HG02870 (cell line): Measurements from ENCODE around the gene FGD2.
"Not testable (repeated sequence)": the region's sequence is repeated elsewhere in the genome, so short reads cannot be mapped to it uniquely, and the experiment has no call there.

Source experiments
- ATAC-seq: cut with Tn5 transposase; IDR thresholded peaks from one replicate; pipeline ENCODE4 v1.9.1; 2021; ENCODE audit warnings: mild to moderate bottlenecking, moderate library complexity; ENCODE audit not compliant: unreplicated experiment

Gene FGD2

GRCh38 chr6:37038292-37039198 is 33.1 kb downstream of the FGD2 start:
- ATAC-seq, result no peak

GRCh38 chr6:37039958-37040357 is 34.5 kb downstream of the FGD2 start:
- no peak for ATAC-seq

- ATAC-seq, result no peak
These were observed 36.1 kb downstream of the FGD2 start for GRCh38 chr6:37041521-37041920.

- ATAC-seq, result no peak
These were observed 36.7 kb downstream of the FGD2 start for GRCh38 chr6:37042150-37042549.

- not testable (repeated sequence) for ATAC-seq
These were observed 37.6 kb downstream of the FGD2 start for GRCh38 chr6:37043091-37043490.

GRCh38 chr6:37047346-37047688 is 41.9 kb downstream of the FGD2 start:
- ATAC-seq, result no peak

- ATAC-seq, result no peak
These were observed 42.4 kb downstream of the FGD2 start for GRCh38 chr6:37047689-37048402.

GRCh38 chr6:37048403-37048850 is 43.0 kb downstream of the FGD2 start:
- no peak for ATAC-seq

GRCh38 chr6:37048851-37049757 is 43.6 kb downstream of the FGD2 start:
- peak; percentile 64 for ATAC-seq

- no peak for ATAC-seq
These were observed 44.2 kb downstream of the FGD2 start for GRCh38 chr6:37049758-37050044.

GRCh38 chr6:37050045-37050853 is 44.8 kb downstream of the FGD2 start:
- no peak for ATAC-seq

GRCh38 chr6:37050854-37051137 is 45.3 kb downstream of the FGD2 start:
- no peak for ATAC-seq

GRCh38 chr6:37051138-37052026 is 45.9 kb downstream of the FGD2 start:
- ATAC-seq, result no peak

GRCh38 chr6:37052027-37052628 is 46.7 kb downstream of the FGD2 start:
- no peak for ATAC-seq

GRCh38 chr6:37053683-37054082 is 48.2 kb downstream of the FGD2 start:
- ATAC-seq, result no peak

- no peak for ATAC-seq
These were observed 48.7 kb downstream of the FGD2 start for GRCh38 chr6:37054171-37054570.

GRCh38 chr6:37054580-37054979 is 49.1 kb downstream of the FGD2 start:
- no peak for ATAC-seq

- no peak for ATAC-seq
These were observed 50.6 kb downstream of the FGD2 start for GRCh38 chr6:37056112-37056403.

- no peak for ATAC-seq
These were observed 51.1 kb downstream of the FGD2 start for GRCh38 chr6:37056439-37057127.
